H1 (cell line): ENCODE results near the gene UBE2L6. TPM values are rescaled to one million over a fixed set of nuclear protein-coding genes. Genes with fewer than 3 reads are reported as not detected.

Source experiments
- CTCF ChIA-PET: fragments of 300-600 bp; sonication (Branson Sonifier 250); formaldehyde crosslinking; loops from one replicate; lab custom pipeline; 2021; ENCODE audit not compliant: partially characterized antibody; lab: Charles Lee
- POLR2A ChIA-PET: fragments of 300-600 bp; sonication (Branson Sonifier 250); formaldehyde crosslinking; loops from one replicate; lab custom pipeline; 2021; ENCODE audit warnings: inconsistent platforms; ENCODE audit not compliant: partially characterized antibody; lab: Charles Lee
- DNase-seq, 2 experiments: peaks; one replicate each; pipeline versions ENCODE4 v3.0.0 to v3.0.0-alpha.2; 2010 to 2022; ENCODE audit warnings: low spot score in 2 of 2, low read depth in 1 of 2, mixed read lengths in 1 of 2
- FAIRE-seq: peaks from 2 replicates; lab custom pipeline; 2011; peaks lifted over from hg19 to GRCh38; lab: Jason Lieb, UNC
- H2AFZ ChIP-seq: 2 replicates; pipeline ENCODE4 v1.8.1; 2012; ENCODE audit warnings: low read length, inconsistent platforms
- H2AK5ac ChIP-seq: 2 replicates; pipeline ENCODE4 v1.6.1; 2013; ENCODE audit warnings: low read depth, low read length
- H2BK120ac ChIP-seq: replicated peaks from 2 replicates; pipeline ENCODE3; 2013; ENCODE audit warnings: low read depth, low read length, inconsistent platforms
- H2BK12ac ChIP-seq: 2 replicates; pipeline ENCODE4 v1.6.1; 2013; ENCODE audit warnings: low read depth, low read length
- H2BK15ac ChIP-seq: 2 replicates; pipeline ENCODE4 v1.6.1; 2013; ENCODE audit warnings: low read length
- H2BK20ac ChIP-seq: 2 replicates; pipeline ENCODE4 v1.6.1; 2013; ENCODE audit warnings: low read length
- H2BK5ac ChIP-seq: 2 replicates; pipeline ENCODE4 v1.6.1; 2013; ENCODE audit warnings: low read depth, low read length
- H3K14ac ChIP-seq: 2 replicates; pipeline ENCODE4 v1.6.1; 2013; ENCODE audit warnings: inconsistent platforms; ENCODE audit not compliant: insufficient read length
- H3K18ac ChIP-seq: 2 replicates; pipeline ENCODE4 v1.6.1; 2013; ENCODE audit warnings: low read length; ENCODE audit errors: extremely low read depth
- H3K23ac ChIP-seq: 2 replicates; pipeline ENCODE4 v1.6.1; 2013; ENCODE audit warnings: inconsistent platforms; ENCODE audit not compliant: insufficient read length
- H3K23me2 ChIP-seq: 2 replicates; pipeline ENCODE4 v1.6.1; 2013; ENCODE audit warnings: low read depth, low read length
- H3K27ac ChIP-seq: 2 replicates; pipeline ENCODE4 v1.6.1; 2011; ENCODE audit warnings: low read depth, low read length, inconsistent platforms
- H3K27me3 ChIP-seq, 4 experiments: replicated peaks in 1 of 4; 1 replicate in 1 of 4; 2 replicates in 3 of 4; pipeline versions ENCODE4 v1.6.1 to v1.8.1; 2011 to 2013; ENCODE audit warnings: low read length in 3 of 4, mild to moderate bottlenecking in 3 of 4, inconsistent platforms in 2 of 4, mixed read lengths in 2 of 4, moderate library complexity in 1 of 4; ENCODE audit not compliant: control insufficient read depth in 3 of 4, insufficient read depth in 3 of 4; ENCODE audit errors: extremely low read depth in 1 of 4
- H3K36me3 ChIP-seq, 4 experiments: 2 replicates each; pipeline versions ENCODE4 v1.6.1 to v1.8.1; 2011 to 2013; ENCODE audit warnings: mild to moderate bottlenecking in 4 of 4, low read length in 3 of 4, moderate library complexity in 2 of 4, control low read depth in 1 of 4, inconsistent platforms in 1 of 4; ENCODE audit not compliant: insufficient read depth in 4 of 4, control insufficient read depth in 2 of 4
- H3K4ac ChIP-seq: replicated peaks from 2 replicates; pipeline ENCODE3; 2013; ENCODE audit warnings: low read length, low read depth, mixed read lengths, inconsistent platforms; ENCODE audit not compliant: insufficient read length
- H3K4me1 ChIP-seq, 4 experiments: replicated peaks in 1 of 4; 1 replicate in 1 of 4; 2 replicates in 3 of 4; pipeline versions ENCODE4 v1.6.1 to v1.8.1; 2011 to 2013; ENCODE audit warnings: low read length in 3 of 4, inconsistent platforms in 2 of 4, mixed read lengths in 1 of 4; ENCODE audit not compliant: insufficient read depth in 4 of 4, control insufficient read depth in 3 of 4
- H3K4me2 ChIP-seq, 2 experiments: 2 replicates each; pipeline versions ENCODE4 v1.6.1 to v1.8.1; 2011 to 2013; ENCODE audit warnings: low read depth in 2 of 2, low read length in 2 of 2, control low read depth in 1 of 2, inconsistent platforms in 1 of 2, mild to moderate bottlenecking in 1 of 2; ENCODE audit not compliant: insufficient read depth in 1 of 2
- H3K4me3 ChIP-seq, 4 experiments: fragments of 200-600, 300-600 bp in 1 of 4; sonication (generic), shearing (Covaris generic), sonication (Bioruptor Twin) in 1 of 4; 2 replicates each; pipeline versions ENCODE4 v1.5.1 to v1.8.1; 2011 to 2016; ENCODE audit warnings: low read length in 4 of 4, low read depth in 3 of 4, control low read depth in 2 of 4, inconsistent platforms in 2 of 4, mild to moderate bottlenecking in 2 of 4, mixed read lengths in 1 of 4, moderate library complexity in 1 of 4; ENCODE audit not compliant: insufficient read depth in 2 of 4; ENCODE audit errors: extremely low read depth in 1 of 4
- H3K56ac ChIP-seq: replicated peaks from 2 replicates; pipeline ENCODE3; 2013; ENCODE audit warnings: low read depth, mild to moderate bottlenecking, mixed read lengths, low read length, inconsistent platforms; ENCODE audit not compliant: insufficient read length
- H3K79me1 ChIP-seq: 2 replicates; pipeline ENCODE4 v1.6.1; 2013; ENCODE audit warnings: low read depth, low read length, control low read depth
- H3K79me2 ChIP-seq, 2 experiments: 2 replicates each; pipeline versions ENCODE4 v1.6.1 to v1.8.1; 2012 to 2013; ENCODE audit warnings: low read length in 2 of 2, mild to moderate bottlenecking in 2 of 2, inconsistent platforms in 1 of 2; ENCODE audit not compliant: insufficient read depth in 2 of 2, control insufficient read depth in 1 of 2
- H3K9ac ChIP-seq, 4 experiments: replicated peaks in 1 of 4; 1 replicate in 1 of 4; 2 replicates in 3 of 4; pipeline versions ENCODE4 v1.6.1 to v1.8.1; 2011 to 2013; ENCODE audit warnings: low read depth in 3 of 4, low read length in 3 of 4, control low read depth in 2 of 4, mild to moderate bottlenecking in 2 of 4, moderate library complexity in 2 of 4, inconsistent platforms in 1 of 4; ENCODE audit errors: extremely low read depth in 1 of 4
- H3K9me3 ChIP-seq, 2 experiments: 2 replicates each; pipeline versions ENCODE4 v1.6.1 to v1.8.1; 2012 to 2013; ENCODE audit warnings: mild to moderate bottlenecking in 2 of 2, moderate library complexity in 2 of 2, control low read depth in 1 of 2, inconsistent platforms in 1 of 2, low read depth in 1 of 2, low read length in 1 of 2, mixed read lengths in 1 of 2; ENCODE audit not compliant: insufficient read depth in 2 of 2
- H4K20me1 ChIP-seq, 2 experiments: replicated peaks in 1 of 2; 2 replicates each; pipeline versions ENCODE3 to v1.8.1; 2011 to 2013; ENCODE audit warnings: inconsistent platforms in 2 of 2, low read length in 2 of 2, mild to moderate bottlenecking in 1 of 2; ENCODE audit not compliant: insufficient read depth in 2 of 2, control insufficient read depth in 1 of 2
- H4K5ac ChIP-seq: 2 replicates; pipeline ENCODE4 v1.6.1; 2013; ENCODE audit warnings: low read length, low read depth, mixed read lengths, inconsistent platforms; ENCODE audit not compliant: insufficient read length
- H4K8ac ChIP-seq: 2 replicates; pipeline ENCODE4 v1.8.0; 2013; ENCODE audit warnings: mild to moderate bottlenecking, moderate library complexity, low read length, inconsistent platforms; ENCODE audit not compliant: insufficient read depth; ENCODE audit errors: extremely low read depth
- H4K91ac ChIP-seq: replicated peaks from 2 replicates; pipeline ENCODE3; 2013; ENCODE audit warnings: low read length, mixed read lengths, inconsistent platforms; ENCODE audit not compliant: insufficient read length
- POLR2A ChIP-seq, 2 experiments: IDR thresholded peaks; 1 replicate in 1 of 2; 2 replicates in 1 of 2; pipeline ENCODE4 v1.6.1; 2011; ENCODE audit warnings: low read depth in 2 of 2, low read length in 2 of 2, mild to moderate bottlenecking in 2 of 2; ENCODE audit errors: control extremely low read depth in 1 of 2
- WGBS, 2 experiments: shearing (Covaris generic) in 1 of 2; methylation state at CpG; one replicate each; pipeline versions ENCODE4 v1.1.6 to v1.1.7; 2013 to 2015; ENCODE audit warnings: low lambda C conversion rate in 2 of 2, mixed read lengths in 2 of 2, inconsistent platforms in 1 of 2, low coverage in 1 of 2, missing lambda C conversion rate in 1 of 2; ENCODE audit not compliant: insufficient replicate concordance in 2 of 2, insufficient coverage in 1 of 2, insufficient read length in 1 of 2; ENCODE audit errors: extremely low coverage in 1 of 2, missing lambda C conversion rate in 1 of 2; 5-methylcytosine and 5-hydroxymethylcytosine counted together
- polyA plus RNA-seq, 7 experiments: library from polyadenylated mRNA; depleted of rRNA in 3 of 7; stranded (reverse) in 5 of 7; unstranded in 2 of 7; fragments of >200 nt in 5 of 7; fragments of 200-250 nt in 2 of 7; gene quantifications; 1 replicate in 5 of 7; 2 replicates in 1 of 7; 4 replicates in 1 of 7; pipeline versions ENCODE4 v1.2.1 to v1.2.3, GENCODE V29; 2011 to 2013; ENCODE audit warnings: missing spikeins in 2 of 7, mixed read lengths in 2 of 7
- total RNA-seq: library from RNA; stranded (reverse); fragmentation: NEBNext Ultra II Directional; extraction: Animal tissue kit (Norgen Biotek cat#: 25700); gene quantifications from 2 replicates; pipeline ENCODE4 v1.2.1, GENCODE V29; 2021

Gene UBE2L6
- total and polyA plus RNA-seq, 2 of the 8 experiments (the other 6 are each of a cell fraction or from before 2014, with no cell fraction given): 67.8 to 89.2 TPM

DNA sequence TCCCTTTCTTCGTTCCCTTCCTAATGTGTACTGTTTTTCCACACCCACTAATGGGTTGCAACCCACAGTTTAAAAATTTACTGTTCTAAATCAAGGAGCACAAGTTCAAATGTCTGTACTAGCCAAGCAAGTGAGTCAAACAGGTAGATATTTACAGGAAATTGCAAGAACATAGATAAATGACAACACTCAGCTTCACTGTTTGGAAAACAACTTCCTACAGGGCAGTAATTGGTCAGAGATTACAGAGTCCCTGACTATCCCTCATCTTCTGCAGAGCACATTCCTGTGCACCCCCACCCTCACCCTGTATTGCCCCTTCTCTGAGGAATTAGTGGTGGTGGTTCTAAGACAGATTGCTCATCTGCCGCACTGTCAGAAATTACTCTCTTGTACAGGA is 31.9 kb upstream of the UBE2L6 start:
- FAIRE-seq (no peak), DNase-seq (no peak)
- no peak overlapping the region for H4K5ac ChIP-seq
- H2BK5ac ChIP-seq: no peak overlapping the region
- no peak overlapping the region for H2BK12ac ChIP-seq
- H3K56ac ChIP-seq: no peak overlapping the region
- WGBS, 2 experiments: 76% methylated on average over 2 of the region's 2 CpGs; no CpG with 5 or more reads in 1 of the 2 experiments
- H3K36me3 ChIP-seq: peaks cover 0 to 2% (median 0%) of the 10 kb centered on the region in 4 experiments; a peak in 1 of 8 replicates
- TF ChIP-seq POLR2A (IDR thresholded peaks at IDR 0.05; ENCODE audit: control extremely low read depth in 1 of 2, low read depth in 2 of 2, low read length in 2 of 2): no peak
- H3K23ac ChIP-seq: no peak overlapping the region
- no peak overlapping the region for H2AK5ac ChIP-seq
- H3K27ac ChIP-seq: no peak overlapping the region
- no peaks in the 10 kb centered on the region for H3K9me3 ChIP-seq
- H4K20me1 ChIP-seq: no peaks in the 10 kb centered on the region
- no peaks in the 10 kb centered on the region; a peak in 3 of 4 replicates for H3K79me2 ChIP-seq
- H2BK120ac ChIP-seq: no peak overlapping the region
- H2AFZ ChIP-seq: no peak overlapping the region
- no peak overlapping the region for H3K9ac ChIP-seq
- peaks cover 7 to 17% (median 11%) of the 10 kb centered on the region in 4 experiments for H3K4me1 ChIP-seq
- H3K79me1 ChIP-seq: no peaks in the 10 kb centered on the region
- H3K4me3 ChIP-seq: peak overlapping the region in 1 of 4 experiments; percentile 64; a peak in 3 of 8 replicates
- H4K91ac ChIP-seq: no peak overlapping the region
- ChIA-PET POLR2A (interaction anchor here (1.2 to 51.1 kb wide), 6 partner anchors 9 to 45 kb away, joined by 3 to 1546 read pairs (median 10); partner anchors contain the start of genes CLP1, UBE2L6 and YPEL4), CTCF (interaction anchor here (0.8 to 20.2 kb wide), 6 partner anchors 15 to 142 kb away, joined by 3 to 286 read pairs (median 4); partner anchors contain the start of gene UBE2L6)
- H3K14ac ChIP-seq: no peak overlapping the region
- no peak overlapping the region for H2BK20ac ChIP-seq
- no peak overlapping the region for H3K18ac ChIP-seq
- no peak overlapping the region for H4K8ac ChIP-seq
- H3K4me2 ChIP-seq: peak overlapping the region; percentile 76 to 91; a peak in 2 of 4 replicates
- H2BK15ac ChIP-seq: no peak overlapping the region
- H3K27me3 ChIP-seq: no peaks in the 10 kb centered on the region
- no peak overlapping the region for H3K4ac ChIP-seq
- peaks cover 7% of the 10 kb centered on the region for H3K23me2 ChIP-seq
